HepG2 (cell line): ENCODE results near the gene FGD5. TPM values are rescaled to one million over a fixed set of nuclear protein-coding genes. Genes with fewer than 3 reads are reported as not detected.

ENCODE experiments used
- ATAC-seq: fragments of 200-7000 bp; cut with Tn5 transposase; 3 replicates; pipeline ENCODE4 v1.9.1; 2020; ENCODE audit warnings: mild to moderate bottlenecking, moderate library complexity
- BruUV-seq: library from RNA; stranded (reverse); fragments of 400-500 nt; replicated peaks from 2 replicates; lab custom pipeline; 2021; lab: Mats Ljungman, UMichigan
- CTCF ChIA-PET: fragments of 300-600 bp; formaldehyde crosslinking; extraction: SDS; loops from one replicate; lab custom pipeline; 2021; ENCODE audit warnings: low total read pairs, inconsistent platforms, low intra/inter-chr PET ratio; lab: Yijun Ruan, JAX
- POLR2A ChIA-PET: fragments of 350-600 bp; sonication (Branson Sonifier 250); formaldehyde crosslinking; loops from one replicate; lab custom pipeline; 2020; ENCODE audit warnings: antibody characterized with exemption, inconsistent platforms; lab: Yijun Ruan, JAX
- DNase-seq: peaks from one replicate; pipeline ENCODE4 v3.0.0-alpha.2; 2015; ENCODE audit warnings: low spot score
- FAIRE-seq: peaks from 3 replicates; lab custom pipeline; 2011; peaks lifted over from hg19 to GRCh38; lab: Jason Lieb, UNC
- H2AFZ ChIP-seq: one replicate; pipeline ENCODE4 v1.6.1; 2011; ENCODE audit warnings: low read length, inconsistent platforms
- H3K27ac ChIP-seq: fragments of 300-600 bp; 3 replicates; pipeline ENCODE4 v1.8.0; 2011; ENCODE audit warnings: mixed run types, mild to moderate bottlenecking, mixed read lengths, low read length, inconsistent platforms; ENCODE audit not compliant: insufficient read depth; ENCODE audit errors: extremely low read length
- H3K27me3 ChIP-seq, 2 experiments: fragments of 200-600 bp in 1 of 2; 2 replicates in 1 of 2; 3 replicates in 1 of 2; pipeline versions ENCODE4 v1.6.0 to v1.8.0; 2011; ENCODE audit warnings: low read length in 2 of 2, mild to moderate bottlenecking in 2 of 2, moderate library complexity in 2 of 2, inconsistent platforms in 1 of 2; ENCODE audit not compliant: insufficient read depth in 2 of 2, control insufficient read depth in 1 of 2
- H3K36me3 ChIP-seq, 2 experiments: fragments of 200-600 bp in 1 of 2; replicated peaks in 1 of 2; 2 replicates in 1 of 2; 3 replicates in 1 of 2; pipeline versions ENCODE4 v1.5.1 to v1.8.0; 2011; ENCODE audit warnings: low read length in 2 of 2, inconsistent platforms in 1 of 2; ENCODE audit not compliant: insufficient read depth in 2 of 2, control insufficient read depth in 1 of 2
- H3K4me1 ChIP-seq: 2 replicates; pipeline ENCODE4 v1.5.1; 2012; ENCODE audit warnings: low read length, inconsistent platforms; ENCODE audit not compliant: insufficient read depth
- H3K4me2 ChIP-seq: 2 replicates; pipeline ENCODE4 v1.6.0; 2011; ENCODE audit warnings: low read depth, low read length, inconsistent platforms
- H3K4me3 ChIP-seq, 3 experiments: fragments of 200-600 bp in 1 of 3; sonication (generic), shearing (Covaris generic) in 1 of 3; replicated peaks in 1 of 3; 2 replicates each; pipeline ENCODE4 v1.5.1; 2011 to 2016; ENCODE audit warnings: low read length in 3 of 3, inconsistent platforms in 2 of 3, low read depth in 2 of 3, mild to moderate bottlenecking in 2 of 3, control low read depth in 1 of 3, mixed read lengths in 1 of 3; ENCODE audit not compliant: insufficient read depth in 1 of 3
- H3K79me2 ChIP-seq: one replicate; pipeline ENCODE4 v1.6.1; 2011; ENCODE audit warnings: low read length, inconsistent platforms; ENCODE audit not compliant: insufficient read depth
- H3K9ac ChIP-seq: 2 replicates; pipeline ENCODE4 v1.6.0; 2011; ENCODE audit warnings: mild to moderate bottlenecking, low read depth, low read length, inconsistent platforms; ENCODE audit not compliant: insufficient read depth
- H3K9me3 ChIP-seq: 2 replicates; pipeline ENCODE4 v1.5.1; 2012; ENCODE audit warnings: mild to moderate bottlenecking, low read length
- H4K20me1 ChIP-seq: 2 replicates; pipeline ENCODE4 v1.6.0; 2011; ENCODE audit warnings: inconsistent platforms, mild to moderate bottlenecking, low read length, moderate library complexity; ENCODE audit not compliant: insufficient read depth
- CTCF ChIP-seq: sonication (generic); formaldehyde crosslinking; IDR thresholded peaks from 2 replicates; pipeline ENCODE4 v1.5.0; 2020; ENCODE audit warnings: mild to moderate bottlenecking, missing genetic modification reagents, moderate library complexity
- FOXA3 ChIP-seq: IDR thresholded peaks from 2 replicates; pipeline ENCODE4 v1.6.1; 2016; ENCODE audit warnings: missing genetic modification reagents, missing compliant biosample characterization
- MAX ChIP-seq: IDR thresholded peaks from 2 replicates; pipeline ENCODE4 v1.6.1; 2012; ENCODE audit warnings: inconsistent platforms
- SAP130 ChIP-seq: IDR thresholded peaks from 2 replicates; pipeline ENCODE4 v1.6.1; 2016; ENCODE audit warnings: low read depth
- UBTF ChIP-seq: sonication (generic); formaldehyde crosslinking; IDR thresholded peaks from 2 replicates; pipeline ENCODE4 v1.4.0; 2020; ENCODE audit warnings: mild to moderate bottlenecking, missing genetic modification reagents
- ZNF550 ChIP-seq: sonication (generic); formaldehyde crosslinking; IDR thresholded peaks from 2 replicates; pipeline ENCODE4 v1.4.0; 2020; ENCODE audit warnings: mild to moderate bottlenecking, missing genetic modification reagents, borderline replicate concordance
- WGBS: methylation state at CpG from one replicate; pipeline ENCODE4 v1.1.6; 2017; ENCODE audit warnings: low lambda C conversion rate; 5-methylcytosine and 5-hydroxymethylcytosine counted together
- in situ Hi-C: cut with HindIII; loops from 2 replicates; pipeline ENCODE4 v1.10.0; 2017; ENCODE audit warnings: low pct_unique_long_range_greater_than_20kb; ENCODE audit not compliant: extremely low pct_ligation_motif_present
- intact Hi-C: fragments of 100-400 bp; cut with micrococcal nuclease; formaldehyde crosslinking; loops from one replicate; pipeline ENCODE4 v1.10.0; 2022; ENCODE audit not compliant: unreplicated experiment
- polyA plus RNA-seq, 8 experiments: library from polyadenylated mRNA; depleted of rRNA in 3 of 8; stranded (reverse) in 7 of 8; unstranded in 1 of 8; fragments of >200 nt; fragmentation: Illumina TruSeq in 4 of 8; extraction: Trizol in 4 of 8; gene quantifications; 2 replicates each; pipeline versions ENCODE4 v1.2.1 to v1.2.3, GENCODE V29; 2011 to 2016; ENCODE audit warnings: low read depth in 4 of 8, missing spikeins in 1 of 8, mixed read lengths in 1 of 8; ENCODE audit not compliant: insufficient read depth in 1 of 8
- total RNA-seq, 5 experiments: library from RNA; depleted of rRNA; stranded (reverse); fragments of >200 nt; fragmentation: Illumina TruSeq; extraction: Trizol; gene quantifications; 2 replicates each; pipeline ENCODE4 v1.2.3, GENCODE V29; 2016; ENCODE audit warnings: low read depth in 1 of 5

Gene FGD5
- total and polyA plus RNA-seq, 2 of the 13 experiments (the other 11 are each of a cell fraction or from before 2014, with no cell fraction given) = 0.17 TPM; not detected in 1

- peaks cover 0 to 4% of the 10 kb centered on the region in 2 experiments; a peak in 1 of 5 replicates for H3K27me3 ChIP-seq
- in situ Hi-C loops (no loop called here), intact Hi-C loops (no loop called here)
- peak; percentile 46 for FAIRE-seq
- ChIA-PET CTCF (no interaction called here), POLR2A (no interaction called here)
- H3K9ac ChIP-seq = no peak overlapping the region
- H2AFZ ChIP-seq = no peak overlapping the region
- H3K9me3 ChIP-seq = peaks cover 9% of the 10 kb centered on the region; the same call in 1 of the 2 replicates
- ATAC-seq = peak; percentile 72
- DNase-seq = no peak
- 0% methylated on average over 4 of the region's 15 CpGs for WGBS
- H4K20me1 ChIP-seq = no peaks in the 10 kb centered on the region
- no peaks in the 10 kb centered on the region for H3K79me2 ChIP-seq
- no peak overlapping the region for H3K27ac ChIP-seq
- H3K4me2 ChIP-seq = peak overlapping the region; percentile 10; the same call in 1 of the 2 replicates
- no TSS peak for BruUV-seq
- TF ChIP-seq SAP130 (CRISPR knock-in tag) = 0 out of 2 replicates have a peak, but pooled peaks have one; percentile 17
- TF ChIP-seq CTCF (CRISPR knock-in tag) = peak; percentile 48
- TF ChIP-seq ZNF550 (CRISPR knock-in tag) = no peak
- TF ChIP-seq UBTF = 0 out of 2 replicates have a peak, but pooled peaks have one; percentile 20
- TF ChIP-seq FOXA3 (CRISPR knock-in tag) = 0 out of 2 replicates have a peak, but pooled peaks have one; percentile 8
- 0 out of 2 replicates have a peak, but pooled peaks have one; percentile 22 for TF ChIP-seq MAX
- TF ChIP-seq, all 625 proteins: peak for 5
- Histone ChIP-seq H3K4me3 (no peak overlapping the region), H3K36me3 (no peaks in the 10 kb centered on the region), H3K4me1 (peaks cover 34% of the 10 kb centered on the region)
Measured at GRCh38 chr3:14900881-14901873, 82.4 kb downstream of the FGD5 start.
